T-cell (primary cell): ENCODE measurements around the gene CGNL1. TPM values are rescaled to one million over a fixed set of nuclear protein-coding genes. Genes with fewer than 3 reads are reported as not detected.

ENCODE experiments used
- ATAC-seq, 4 experiments: fragments of 200-7000 bp in 3 of 4; fragments of 150-1000 bp in 1 of 4; cut with Tn5 transposase; replicated peaks in 1 of 4; 1 replicate in 3 of 4; 2 replicates in 1 of 4; pipeline ENCODE4 v1.10.0; 2021; ENCODE audit warnings: moderate library complexity in 3 of 4, mild to moderate bottlenecking in 2 of 4, moderate number of reproducible peaks in 1 of 4
- CTCF ChIA-PET, 2 donors: fragments of 300-600 bp; sonication (Branson Sonifier 250); formaldehyde crosslinking; loops; one replicate each; lab custom pipeline; 2022; ENCODE audit warnings: antibody characterized with exemption in 2 of 2; lab: Charles Lee
- POLR2A ChIA-PET, 2 donors: fragments of 300-600 bp; sonication (Branson Sonifier 250); formaldehyde crosslinking; loops; one replicate each; lab custom pipeline; 2022; ENCODE audit warnings: antibody characterized with exemption in 2 of 2; lab: Charles Lee
- DNase-seq, 35 experiments: peaks; one replicate each; pipeline versions ENCODE4 v3.0.0 to v3.0.0-alpha.2; 2013 to 2023
- H3K27ac ChIP-seq: one replicate; pipeline ENCODE4 v1.5.1; 2013; ENCODE audit warnings: low read length
- H3K27me3 ChIP-seq, 2 experiments: replicated peaks in 1 of 2; 1 replicate in 1 of 2; 2 replicates in 1 of 2; pipeline versions ENCODE4 v1.6.1 to v1.7.0; 2013; ENCODE audit warnings: low read length in 1 of 2, mixed read lengths in 1 of 2; ENCODE audit not compliant: control insufficient read depth in 2 of 2, insufficient read depth in 2 of 2; ENCODE audit errors: extremely low read depth in 1 of 2
- H3K36me3 ChIP-seq, 2 donors: 1 replicate in 1 of 2; 2 replicates in 1 of 2; pipeline versions ENCODE4 v1.6.1 to v1.7.0; 2013; ENCODE audit warnings: low read length in 1 of 2; ENCODE audit not compliant: control insufficient read depth in 2 of 2, insufficient read depth in 1 of 2; ENCODE audit errors: extremely low read depth in 1 of 2
- H3K4me1 ChIP-seq, 2 experiments: 1 replicate in 1 of 2; 2 replicates in 1 of 2; pipeline versions ENCODE4 v1.6.1 to v1.7.0; 2013; ENCODE audit warnings: low read length in 2 of 2, mixed read lengths in 1 of 2; ENCODE audit not compliant: insufficient read depth in 2 of 2, control insufficient read depth in 1 of 2; ENCODE audit errors: extremely low read depth in 1 of 2
- H3K4me3 ChIP-seq, 2 donors: 1 replicate in 1 of 2; 2 replicates in 1 of 2; pipeline versions ENCODE4 v1.5.1 to v1.7.0; 2013; ENCODE audit warnings: mild to moderate bottlenecking in 2 of 2, low read length in 1 of 2, moderate library complexity in 1 of 2; ENCODE audit not compliant: control insufficient read depth in 1 of 2; ENCODE audit errors: extremely low read depth in 1 of 2
- H3K9me3 ChIP-seq: 2 replicates; pipeline ENCODE4 v1.7.0; 2013
- H3K27ac Mint-ChIP-seq, 2 donors: one replicate each; pipeline ENCODE4 v1.8.0; 2020 to 2021; ENCODE audit warnings: mild to moderate bottlenecking in 2 of 2, mixed read lengths in 2 of 2
- H3K27me3 Mint-ChIP-seq, 2 donors: one replicate each; pipeline ENCODE4 v1.8.0; 2021 to 2022; ENCODE audit warnings: mixed read lengths in 2 of 2
- H3K36me3 Mint-ChIP-seq: one replicate; pipeline ENCODE4 v1.8.0; 2021; ENCODE audit warnings: mixed read lengths
- H3K4me1 Mint-ChIP-seq, 3 donors: one replicate each; pipeline ENCODE4 v1.8.0; 2020 to 2022; ENCODE audit warnings: mixed read lengths in 3 of 3, mild to moderate bottlenecking in 1 of 3
- H3K4me3 Mint-ChIP-seq, 3 donors: one replicate each; pipeline ENCODE4 v1.8.0; 2020 to 2022; ENCODE audit warnings: mild to moderate bottlenecking in 3 of 3, mixed read lengths in 3 of 3, moderate library complexity in 3 of 3
- H3K9me3 Mint-ChIP-seq, 3 donors: one replicate each; pipeline ENCODE4 v1.8.0; 2020 to 2022; ENCODE audit warnings: mixed read lengths in 3 of 3
- WGBS: methylation state at CpG from one replicate; pipeline ENCODE4 v1.1.5; 2013; ENCODE audit warnings: missing lambda C conversion rate; ENCODE audit not compliant: insufficient coverage; 5-methylcytosine and 5-hydroxymethylcytosine counted together
- total RNA-seq, 35 experiments: library from RNA in 6 of 35; stranded (reverse) in 6 of 35; fragments of 120-200 nt in 1 of 35; gene quantifications; one replicate each; pipeline versions ENCODE4 v1.2.1 to v1.2.4 and lab custom pipeline; 2013 to 2026

The CGNL1 gene
- total RNA-seq, 5 donors from 2014 or later (not counting 1 experiment from before 2014, with no cell fraction given) = 0.13 to 0.18 (median 0.16) TPM; not detected in 2

DNA sequence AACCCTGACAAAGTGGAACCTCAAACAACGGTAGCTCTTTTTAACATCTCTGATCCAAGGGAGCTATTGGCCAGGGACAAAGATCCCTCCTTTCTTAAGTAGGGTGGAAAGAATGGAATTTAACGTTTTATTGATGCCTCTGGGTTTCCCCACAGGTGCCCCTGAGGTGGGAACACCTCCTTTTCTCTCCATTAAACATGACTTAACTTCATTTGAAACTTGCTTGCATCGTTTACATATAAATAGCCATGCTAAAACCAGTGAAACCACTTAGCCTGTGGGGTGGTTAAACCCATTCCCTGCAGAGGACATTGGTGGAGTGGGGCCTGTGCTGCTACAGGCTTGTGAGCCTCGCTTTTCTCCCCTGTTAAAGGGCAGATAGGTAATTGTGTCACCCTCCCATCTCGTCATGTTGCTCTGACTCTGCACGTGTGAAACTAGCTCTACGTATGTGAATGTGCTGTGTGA, 9.7 kb downstream of the CGNL1 start:
- ChIA-PET POLR2A (no interaction called here), CTCF (interaction anchor here in 1 of 2 donors (0.9 kb wide), 1 partner anchor 239 kb away, joined by 3 read pairs; no protein-coding TSS in a partner anchor)
- Mint-ChIP-seq H3K36me3 (no peaks in the 10 kb centered on the region), H3K27me3 (peaks cover 3 to 13% of the 10 kb centered on the region in 2 donors), H3K4me1 (no peaks in the 10 kb centered on the region), H3K27ac (no peak overlapping the region), H3K4me3 (no peak overlapping the region), H3K9me3 (no peaks in the 10 kb centered on the region)
- no peak overlapping the region for H3K4me3 ChIP-seq
- no peaks in the 10 kb centered on the region for H3K9me3 ChIP-seq
- WGBS = 71% methylated on average over 1 of the region's 7 CpGs
- H3K27me3 ChIP-seq = peaks cover 0 to 2% of the 10 kb centered on the region in 2 experiments
- H3K36me3 ChIP-seq = no peaks in the 10 kb centered on the region
- DNase-seq = no peak
- ATAC-seq = no peak
- no peaks in the 10 kb centered on the region for H3K4me1 ChIP-seq
- H3K27ac ChIP-seq = no peak overlapping the region

- no peaks in the 10 kb centered on the region for H3K4me1 ChIP-seq
- H3K27me3 ChIP-seq = no peaks in the 10 kb centered on the region
- no peaks in the 10 kb centered on the region for H3K36me3 ChIP-seq
- no peak overlapping the region for H3K27ac ChIP-seq
- Mint-ChIP-seq H3K36me3 (no peaks in the 10 kb centered on the region), H3K27me3 (peaks cover 3 to 10% of the 10 kb centered on the region in 2 donors), H3K4me1 (no peaks in the 10 kb centered on the region), H3K9me3 (no peaks in the 10 kb centered on the region), H3K27ac (no peak overlapping the region), H3K4me3 (no peak overlapping the region)
- ATAC-seq = no peak
- ChIA-PET POLR2A (no interaction called here), CTCF (no interaction called here)
- no peak for DNase-seq
- H3K4me3 ChIP-seq = no peak overlapping the region
- no peaks in the 10 kb centered on the region for H3K9me3 ChIP-seq
- no CpG with 5 or more reads among the region's 4 CpGs for WGBS
These were observed 10.7 kb downstream of the CGNL1 start for GRCh38 chr15:57386976-57387375.

GRCh38 chr15:57387564-57388076, 11.3 kb downstream of the CGNL1 start:
- no peak for ATAC-seq
- H3K9me3 Mint-ChIP-seq = no peaks in the 10 kb centered on the region

GRCh38 chr15:57388464-57388863, 12.2 kb downstream of the CGNL1 start:
- no peaks in the 10 kb centered on the region for H3K36me3 ChIP-seq
- Mint-ChIP-seq H3K4me1 (no peaks in the 10 kb centered on the region), H3K4me3 (no peak overlapping the region), H3K27me3 (peaks cover 3 to 9% of the 10 kb centered on the region in 2 donors), H3K27ac (no peak overlapping the region), H3K9me3 (no peaks in the 10 kb centered on the region), H3K36me3 (no peaks in the 10 kb centered on the region)
- no peak overlapping the region for H3K4me3 ChIP-seq
- WGBS = 90% methylated on average over 6 of the region's 6 CpGs
- CTCF ChIA-PET = no interaction called here
- DNase-seq = no peak
- ATAC-seq = no peak
- no peaks in the 10 kb centered on the region for H3K27me3 ChIP-seq
- H3K4me1 ChIP-seq = no peaks in the 10 kb centered on the region
- no peak overlapping the region for H3K27ac ChIP-seq
- H3K9me3 ChIP-seq = no peaks in the 10 kb centered on the region
- POLR2A ChIA-PET = no interaction called here

More at GRCh38 chr15:57387564-57388076, 11.3 kb downstream of the CGNL1 start:
- DNase-seq = no peak
- Histone ChIP-seq H3K27ac (no peak overlapping the region), H3K27me3 (no peaks in the 10 kb centered on the region), H3K9me3 (no peaks in the 10 kb centered on the region), H3K4me1 (no peaks in the 10 kb centered on the region), H3K4me3 (no peak overlapping the region), H3K36me3 (no peaks in the 10 kb centered on the region)
- no peaks in the 10 kb centered on the region for H3K36me3 Mint-ChIP-seq
- no peak overlapping the region for H3K4me3 Mint-ChIP-seq
- peaks cover 3 to 9% of the 10 kb centered on the region in 2 donors for H3K27me3 Mint-ChIP-seq
- H3K27ac Mint-ChIP-seq = no peak overlapping the region
- no CpG with 5 or more reads among the region's 3 CpGs for WGBS
- ChIA-PET POLR2A (no interaction called here), CTCF (no interaction called here)
- no peaks in the 10 kb centered on the region for H3K4me1 Mint-ChIP-seq

DNA sequence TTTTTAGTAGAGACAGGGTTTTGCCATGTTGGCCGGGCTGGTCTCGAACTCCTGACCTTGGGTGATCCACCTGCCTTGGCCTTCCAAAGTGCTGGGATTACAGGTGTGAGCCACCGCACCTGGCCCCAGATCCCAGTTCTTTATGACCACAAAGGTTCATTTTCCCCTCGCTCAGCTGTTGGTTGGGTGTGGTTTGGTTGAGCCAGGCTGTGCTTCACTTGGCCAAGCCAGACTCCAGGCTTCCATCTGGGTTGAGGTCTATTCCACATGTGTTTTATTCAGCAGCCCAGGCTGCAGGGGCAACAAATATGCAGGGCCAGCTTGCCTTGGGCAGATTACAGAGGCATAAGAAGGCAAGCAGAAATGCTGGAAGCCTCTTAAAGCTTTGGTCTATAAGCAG, 13.7 kb downstream of the CGNL1 start:
- H3K4me1 ChIP-seq = no peaks in the 10 kb centered on the region
- H3K27ac ChIP-seq = no peak overlapping the region
- H3K36me3 ChIP-seq = no peaks in the 10 kb centered on the region
- POLR2A ChIA-PET = no interaction called here
- H3K4me3 ChIP-seq = no peak overlapping the region
- no peaks in the 10 kb centered on the region for H3K27me3 ChIP-seq
- Mint-ChIP-seq H3K27ac (no peak overlapping the region), H3K36me3 (no peaks in the 10 kb centered on the region), H3K27me3 (peaks cover 3 to 9% of the 10 kb centered on the region in 2 donors), H3K4me1 (no peaks in the 10 kb centered on the region), H3K4me3 (no peak overlapping the region), H3K9me3 (no peaks in the 10 kb centered on the region)
- ATAC-seq (no peak), DNase-seq (no peak)
- H3K9me3 ChIP-seq = no peaks in the 10 kb centered on the region
- CTCF ChIA-PET = no interaction called here
- WGBS = 90% methylated on average over 2 of the region's 4 CpGs

GRCh38 chr15:57390583-57390982, 14.3 kb downstream of the CGNL1 start:
- POLR2A ChIA-PET = no interaction called here
- CTCF ChIA-PET = no interaction called here

More at GRCh38 chr15:57390583-57390982, 14.3 kb downstream of the CGNL1 start:
- H3K27ac Mint-ChIP-seq = no peak overlapping the region
- Histone ChIP-seq H3K36me3 (no peaks in the 10 kb centered on the region), H3K27ac (no peak overlapping the region), H3K4me1 (no peaks in the 10 kb centered on the region), H3K9me3 (no peaks in the 10 kb centered on the region), H3K4me3 (no peak overlapping the region), H3K27me3 (no peaks in the 10 kb centered on the region)
- no peaks in the 10 kb centered on the region for H3K9me3 Mint-ChIP-seq
- H3K4me1 Mint-ChIP-seq = no peaks in the 10 kb centered on the region
- no peak for ATAC-seq
- H3K36me3 Mint-ChIP-seq = no peaks in the 10 kb centered on the region
- no peak for DNase-seq
- WGBS = 90% methylated on average over 8 of the region's 8 CpGs
- peaks cover 3 to 6% of the 10 kb centered on the region in 2 donors for H3K27me3 Mint-ChIP-seq
- H3K4me3 Mint-ChIP-seq = no peak overlapping the region
